Stimulated activated CD4-positive, alpha-beta T cell treated with anti-CD3 and anti-CD28 coated beads, Interleukin-12 subunit alpha, Interleukin-12 subunit beta, amount 100 ng/mL, for 24 hours (primary cell): ENCODE results near the gene RALGPS1.
A peak's percentile ranks its signal among the peaks of the same experiment; 100 is the strongest.

Experiments used
- DNase-seq, 2 experiments: peaks; one replicate each; pipeline ENCODE4 v3.0.0-alpha.2; 2020; ENCODE audit warnings: low read depth in 2 of 2

Gene RALGPS1

DNA sequence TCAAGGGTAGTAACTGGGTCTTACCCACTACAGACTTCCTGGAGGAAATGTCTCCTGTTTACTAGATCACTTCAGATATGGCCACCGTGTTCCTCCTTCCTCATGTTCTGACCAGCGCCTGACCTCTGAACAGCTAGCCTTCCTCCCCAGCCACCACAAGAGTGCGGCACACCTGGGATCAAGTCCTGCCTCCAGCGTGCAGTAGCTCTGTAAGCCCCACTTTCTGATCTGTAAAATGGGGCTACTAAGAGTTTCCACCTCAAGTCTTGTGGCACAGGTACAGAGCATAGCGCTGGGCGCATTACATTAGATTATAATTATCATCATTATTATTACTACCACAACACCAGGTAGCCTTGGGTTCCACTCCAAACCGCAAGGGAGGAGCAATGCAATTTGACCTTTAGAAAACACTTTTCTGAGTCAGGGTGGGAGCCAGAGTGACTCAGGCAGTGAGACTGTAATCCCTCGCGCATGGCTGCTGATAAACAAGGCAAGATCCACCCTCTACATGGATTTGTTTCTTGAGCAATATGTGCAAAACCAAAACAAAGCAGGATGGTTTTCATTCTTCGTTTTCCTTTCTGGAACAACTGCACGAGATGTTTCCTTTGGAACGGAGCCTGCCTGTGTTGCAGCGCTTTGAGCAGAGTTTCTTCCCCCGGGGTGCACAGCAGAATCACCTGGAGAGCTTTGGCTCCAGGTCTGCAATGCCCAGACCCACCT lies 272.8 kb downstream of the RALGPS1 start:
- DNase-seq: no peak

DNA sequence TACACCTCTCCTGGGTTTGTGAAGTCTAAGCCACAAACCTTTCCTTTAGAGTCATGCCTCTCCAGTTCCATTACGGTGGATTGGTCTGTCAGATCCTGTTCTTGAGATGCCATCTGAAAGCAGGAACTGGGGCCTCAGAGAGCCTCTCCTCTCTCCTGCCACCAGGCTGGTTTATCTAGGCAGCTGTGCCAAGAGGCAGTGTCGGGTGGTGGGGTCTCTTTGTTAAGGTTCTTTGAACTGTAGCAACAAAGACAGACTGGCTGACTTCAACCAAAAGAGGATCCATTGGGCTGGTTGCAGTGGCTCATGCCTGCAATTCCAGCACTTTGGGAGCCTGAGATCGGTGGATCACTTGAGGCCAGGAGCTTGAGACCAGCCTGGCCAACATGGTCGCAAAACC lies 273.8 kb downstream of the RALGPS1 start:
- no peak for DNase-seq

DNA sequence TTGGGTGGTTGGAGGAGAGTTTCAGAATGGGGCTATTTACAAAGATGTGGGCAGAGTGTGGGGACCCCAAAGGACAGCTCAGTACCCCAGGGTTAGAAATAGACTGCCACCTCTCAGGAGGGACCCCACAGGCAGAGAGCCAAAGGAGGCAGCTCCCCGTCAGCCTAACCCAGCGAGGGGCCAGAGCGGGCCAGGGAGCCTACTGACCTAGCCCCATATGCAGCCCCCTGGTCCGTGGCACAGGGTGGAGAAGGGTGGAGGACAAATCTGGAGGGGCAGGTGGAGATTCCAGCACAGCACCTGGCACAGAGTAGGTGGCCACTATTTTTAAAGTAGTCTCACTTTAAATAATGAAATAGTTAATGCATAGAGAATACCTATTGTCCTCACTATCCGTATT lies 275.0 kb downstream of the RALGPS1 start:
- DNase-seq: no peak

DNA sequence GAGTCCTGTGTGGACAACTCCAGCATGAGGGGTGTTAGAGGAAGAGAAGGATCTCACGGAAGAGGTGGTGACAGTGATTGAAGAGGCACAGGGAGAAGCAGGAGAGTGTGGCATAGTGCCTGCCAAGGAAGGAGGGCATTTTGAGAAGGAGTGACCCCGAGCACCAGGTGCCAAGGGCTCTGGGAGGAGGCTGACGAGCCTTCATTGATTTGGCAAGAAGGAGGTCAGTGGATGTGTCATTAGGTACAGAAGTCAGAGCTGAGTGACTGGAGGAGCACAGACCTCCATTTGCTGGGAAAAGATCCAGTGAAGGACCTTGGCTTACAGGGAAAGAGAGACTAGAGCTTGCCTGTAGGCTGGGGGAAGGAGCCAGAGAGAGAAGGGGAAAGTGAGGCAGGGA lies 278.2 kb downstream of the RALGPS1 start:
- DNase-seq: no peak

DNA sequence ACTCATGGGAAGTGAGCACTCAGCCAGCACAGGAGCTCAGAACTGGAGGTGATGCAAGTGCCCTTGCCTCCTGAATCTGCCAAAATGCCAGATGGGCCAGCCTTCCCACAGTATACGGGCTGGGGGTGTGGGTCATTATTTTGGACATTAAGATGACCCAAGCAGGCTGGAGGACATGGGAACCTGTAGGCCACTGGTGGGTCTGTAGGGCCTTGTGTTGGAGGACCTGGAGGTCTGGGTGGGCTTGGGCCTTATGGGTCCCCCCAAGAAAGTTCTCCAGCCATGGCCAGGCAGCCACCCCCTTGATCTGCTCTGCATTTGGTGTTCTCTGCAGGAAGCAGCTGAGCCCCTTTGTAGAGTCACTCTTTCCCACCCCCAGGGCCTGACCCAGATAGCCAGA lies 278.9 kb downstream of the RALGPS1 start:
- DNase-seq: no peak

DNA sequence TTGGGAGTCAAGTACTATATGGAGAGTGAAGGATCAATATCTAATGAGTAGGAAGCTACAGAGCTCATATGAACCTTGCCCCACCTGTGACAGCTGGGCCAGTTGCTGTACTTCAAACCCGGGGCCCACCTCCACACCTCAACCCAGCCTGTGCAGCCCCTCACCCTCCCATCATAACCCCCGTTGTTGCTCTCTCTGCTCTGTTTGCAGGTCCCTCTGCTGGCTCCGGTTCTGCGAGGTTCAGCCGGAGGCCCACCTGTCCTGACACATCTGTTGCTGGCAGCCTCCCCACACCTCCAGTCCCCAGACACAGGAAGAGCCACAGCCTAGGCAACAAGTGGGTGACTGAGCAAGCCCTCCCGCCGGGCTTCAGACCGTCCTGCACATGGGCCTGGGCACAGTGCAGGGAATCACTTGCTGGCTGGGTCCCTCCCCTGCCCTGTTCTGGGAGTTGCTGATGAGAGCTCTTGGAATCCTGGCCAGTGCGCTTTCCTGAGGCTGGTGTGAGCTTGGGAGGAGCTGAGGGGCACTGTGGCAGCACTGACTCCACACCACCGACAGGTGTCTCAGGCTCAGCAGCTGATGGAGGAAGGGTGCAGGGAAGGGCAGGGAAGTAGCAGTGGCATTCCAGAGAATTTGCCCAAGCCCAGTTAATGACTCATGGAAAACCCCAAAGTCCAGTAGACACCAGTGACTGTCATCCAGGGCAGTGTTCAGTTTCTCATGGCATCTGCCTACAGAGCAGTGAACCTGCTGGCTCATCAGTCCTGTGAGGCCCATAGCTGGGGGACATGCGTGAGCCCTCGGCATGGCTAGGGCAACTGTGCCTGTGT lies 280.5 kb downstream of the RALGPS1 start:
- DNase-seq: no peak

- no peak for DNase-seq
Measured at GRCh38 chr9:127195976-127196825, 281.6 kb downstream of the RALGPS1 start.

GRCh38 chr9:127196826-127197145 lies 282.2 kb downstream of the RALGPS1 start:
- no peak for DNase-seq

GRCh38 chr9:127197186-127197860 lies 282.7 kb downstream of the RALGPS1 start:
- no peak for DNase-seq

DNA sequence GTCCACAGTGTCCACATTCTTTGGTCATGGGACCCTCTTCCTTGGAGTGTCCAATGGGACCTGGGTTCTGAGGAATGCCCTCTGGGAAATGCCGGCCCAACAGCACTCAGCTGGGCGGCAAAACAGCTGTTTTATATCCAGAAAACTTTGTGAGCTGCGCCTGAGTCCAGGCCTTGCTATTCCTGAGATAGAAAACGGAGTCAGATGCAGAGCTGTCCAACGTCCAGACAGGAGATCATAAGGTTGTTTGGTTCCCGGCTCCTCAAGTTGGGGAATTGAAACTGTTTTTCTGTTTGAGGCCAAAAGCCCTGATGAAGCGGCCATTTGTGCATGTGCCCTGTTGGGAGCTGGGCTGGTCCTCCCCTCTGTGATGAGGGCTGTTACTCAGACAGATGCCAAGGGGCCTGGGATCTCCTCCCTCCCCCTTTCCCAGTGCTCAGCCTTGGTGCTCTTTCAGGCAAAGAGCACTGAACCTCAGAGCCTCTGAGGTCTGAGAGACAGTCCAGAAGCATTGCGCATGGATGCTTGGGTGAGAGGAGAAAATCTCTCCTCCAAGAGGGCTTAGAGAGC lies 283.4 kb downstream of the RALGPS1 start:
- no peak for DNase-seq

DNA sequence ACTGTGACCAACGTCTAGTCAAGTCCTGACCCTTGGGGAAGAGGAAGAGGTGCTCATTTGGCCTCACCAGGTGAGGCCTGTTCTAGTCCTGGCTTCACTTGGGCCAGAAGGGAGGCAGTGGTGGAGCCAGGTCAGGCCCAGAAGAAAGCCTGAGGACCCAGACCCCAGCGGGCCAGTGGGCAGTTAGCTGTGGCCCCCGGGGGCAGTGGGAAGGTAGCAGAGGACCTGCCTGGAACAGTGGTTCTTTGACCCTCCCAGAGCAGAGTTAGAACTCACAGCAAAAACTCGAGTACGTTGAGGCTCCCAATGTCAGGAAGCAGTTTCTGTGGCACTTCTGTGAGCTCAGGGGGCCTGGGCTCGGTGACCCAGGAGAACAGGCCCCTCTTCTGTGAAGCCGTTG lies 284.0 kb downstream of the RALGPS1 start:
- DNase-seq: no peak

GRCh38 chr9:127199001-127199791 lies 284.6 kb downstream of the RALGPS1 start:
- peak; percentile 50 to 71 for DNase-seq

- no peak for DNase-seq
Measured at GRCh38 chr9:127200106-127200862, 285.7 kb downstream of the RALGPS1 start.

DNA sequence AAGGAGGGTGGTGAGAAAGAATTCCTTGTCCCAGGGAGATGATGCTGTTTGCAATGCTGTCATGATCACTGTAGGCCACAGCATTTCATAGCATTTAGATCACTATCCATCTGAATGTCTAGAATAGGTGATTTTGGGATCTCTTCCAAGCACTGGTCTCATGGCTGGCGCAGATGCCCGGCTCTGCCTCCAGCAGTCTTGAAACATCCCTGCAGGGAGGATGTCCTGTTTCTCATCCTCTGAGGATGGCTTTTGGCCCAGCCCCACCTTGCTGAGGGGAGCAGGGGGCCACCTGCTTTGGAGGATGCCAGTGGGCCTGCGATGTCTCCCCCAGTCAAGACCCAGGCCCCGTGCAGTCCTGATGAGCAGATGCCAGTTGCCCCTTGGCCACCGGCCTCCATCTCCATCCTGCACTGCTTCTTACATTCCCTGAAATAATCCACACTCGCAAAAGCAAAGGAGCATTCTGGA lies 286.5 kb downstream of the RALGPS1 start:
- no peak for DNase-seq

GRCh38 chr9:127201731-127202130 lies 287.1 kb downstream of the RALGPS1 start:
- DNase-seq: no peak

GRCh38 chr9:127202461-127203169 lies 288.0 kb downstream of the RALGPS1 start:
- DNase-seq: no peak

GRCh38 chr9:127203681-127204327 lies 289.2 kb downstream of the RALGPS1 start:
- DNase-seq: no peak

GRCh38 chr9:127204771-127205470 lies 290.3 kb downstream of the RALGPS1 start:
- DNase-seq: no peak
